ENCODE results near the gene VTCN1.
"Not testable (repeated sequence)": the region's sequence is repeated elsewhere in the genome, so short reads cannot be mapped to it uniquely, and the experiment has no call there.

VTCN1 gene, protein sequence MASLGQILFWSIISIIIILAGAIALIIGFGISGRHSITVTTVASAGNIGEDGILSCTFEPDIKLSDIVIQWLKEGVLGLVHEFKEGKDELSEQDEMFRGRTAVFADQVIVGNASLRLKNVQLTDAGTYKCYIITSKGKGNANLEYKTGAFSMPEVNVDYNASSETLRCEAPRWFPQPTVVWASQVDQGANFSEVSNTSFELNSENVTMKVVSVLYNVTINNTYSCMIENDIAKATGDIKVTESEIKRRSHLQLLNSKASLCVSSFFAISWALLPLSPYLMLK

DNA sequence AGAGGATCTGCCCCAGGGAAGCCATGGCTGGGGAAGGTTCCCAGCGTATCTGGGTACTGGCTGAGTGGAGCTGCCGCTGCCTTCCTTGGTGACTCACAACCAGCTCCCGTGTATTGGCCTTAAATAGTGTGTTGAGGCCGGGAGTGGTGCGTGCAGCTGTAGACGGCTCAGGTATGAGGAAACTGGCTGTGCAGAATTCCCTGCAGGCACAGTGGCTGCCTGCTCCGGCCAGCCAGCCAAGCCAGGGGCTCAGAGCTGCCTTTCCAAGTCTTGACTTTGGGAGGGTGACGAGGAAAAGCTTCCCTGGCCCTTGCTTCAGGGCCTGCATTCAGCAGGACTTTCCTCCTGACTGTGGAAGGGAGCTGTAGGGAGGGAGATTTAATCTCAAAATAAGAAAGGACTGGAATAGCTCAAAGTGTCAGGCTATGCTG is at the start of gene VTCN1:
TSS of gene VTCN1 (minus strand) at position 97 of the 431 bp plus-strand sequence. CDS start at position 25, 72 bp downstream.
- Histone ChIP-seq H3K27me3 (ENCODE audit: control insufficient read depth, insufficient read depth, low read length) (no peaks in the 10 kb centered on the region), H3K9ac (no peak within 1 kb of the TSS), H3K4me1 (no peaks in the 10 kb centered on the region), H3K4me2 (ENCODE audit: low read length) (no peak within 1 kb of the TSS), H3K36me3 (ENCODE audit: control insufficient read depth, insufficient read depth, low read length) (no peaks in the 10 kb centered on the region), H3K9me3 (ENCODE audit: control insufficient read depth, low read length) (no peaks in the 10 kb centered on the region), H3K79me2 (no peaks in the 10 kb centered on the region), H3K4me3 (ENCODE audit: low read depth, low read length) (no peak within 1 kb of the TSS), H2AFZ (no peak within 1 kb of the TSS), H3K27ac (no peak within 1 kb of the TSS)
- TF ChIP-seq, protein P1, sequence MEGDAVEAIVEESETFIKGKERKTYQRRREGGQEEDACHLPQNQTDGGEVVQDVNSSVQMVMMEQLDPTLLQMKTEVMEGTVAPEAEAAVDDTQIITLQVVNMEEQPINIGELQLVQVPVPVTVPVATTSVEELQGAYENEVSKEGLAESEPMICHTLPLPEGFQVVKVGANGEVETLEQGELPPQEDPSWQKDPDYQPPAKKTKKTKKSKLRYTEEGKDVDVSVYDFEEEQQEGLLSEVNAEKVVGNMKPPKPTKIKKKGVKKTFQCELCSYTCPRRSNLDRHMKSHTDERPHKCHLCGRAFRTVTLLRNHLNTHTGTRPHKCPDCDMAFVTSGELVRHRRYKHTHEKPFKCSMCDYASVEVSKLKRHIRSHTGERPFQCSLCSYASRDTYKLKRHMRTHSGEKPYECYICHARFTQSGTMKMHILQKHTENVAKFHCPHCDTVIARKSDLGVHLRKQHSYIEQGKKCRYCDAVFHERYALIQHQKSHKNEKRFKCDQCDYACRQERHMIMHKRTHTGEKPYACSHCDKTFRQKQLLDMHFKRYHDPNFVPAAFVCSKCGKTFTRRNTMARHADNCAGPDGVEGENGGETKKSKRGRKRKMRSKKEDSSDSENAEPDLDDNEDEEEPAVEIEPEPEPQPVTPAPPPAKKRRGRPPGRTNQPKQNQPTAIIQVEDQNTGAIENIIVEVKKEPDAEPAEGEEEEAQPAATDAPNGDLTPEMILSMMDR (IDR thresholded peaks at IDR 0.05), result no peak

DNA sequence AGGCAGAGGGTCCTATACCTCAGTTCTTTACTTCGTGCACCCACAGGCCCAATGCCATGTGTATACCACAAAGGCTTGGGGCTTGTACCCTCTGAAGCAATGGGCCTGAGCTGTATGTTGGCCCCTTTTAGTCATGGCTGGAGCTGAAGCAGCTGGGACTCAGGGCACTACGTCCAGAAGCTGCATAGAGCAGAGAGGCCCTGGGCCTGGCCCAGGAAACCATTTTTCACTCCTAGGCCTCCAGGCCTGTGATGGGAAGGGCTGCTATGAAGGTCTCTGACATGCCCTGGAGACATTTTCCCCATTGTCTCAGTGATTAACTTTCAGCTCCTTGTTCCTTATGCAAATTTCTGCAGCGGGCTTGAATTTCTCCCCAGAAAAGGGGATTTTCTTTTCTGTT is 48.1 kb upstream of the VTCN1 start:
- H3K4me1 ChIP-seq, result no peaks in the 10 kb centered on the region

DNA sequence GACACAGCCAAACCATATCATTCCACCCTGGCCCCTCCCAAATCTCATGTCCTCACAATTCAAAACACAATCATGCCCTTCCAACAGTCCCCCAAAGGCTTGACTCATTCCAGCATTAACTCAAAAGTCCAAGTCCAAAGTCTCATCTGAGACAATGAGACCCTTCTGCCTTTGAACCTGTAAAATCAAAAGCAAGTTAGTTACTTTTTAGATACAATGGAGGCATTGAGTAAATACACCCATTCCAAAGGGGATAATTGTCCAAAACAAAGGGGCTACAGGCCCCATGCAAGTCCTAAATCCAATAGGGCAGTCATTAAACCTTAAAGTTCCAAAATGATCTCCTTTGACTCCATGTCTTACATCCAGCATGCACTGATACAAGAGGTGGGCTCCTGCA is 47.3 kb upstream of the VTCN1 start:
- not testable (repeated sequence) for H3K79me2 ChIP-seq; H3K27me3 ChIP-seq (ENCODE audit: control insufficient read depth, insufficient read depth, low read length); H3K9ac ChIP-seq; H3K36me3 ChIP-seq (ENCODE audit: control insufficient read depth, insufficient read depth, low read length); H2AFZ ChIP-seq; H3K4me1 ChIP-seq; H3K4me3 ChIP-seq (ENCODE audit: low read depth, low read length); H3K9me3 ChIP-seq (ENCODE audit: control insufficient read depth, low read length); H3K4me2 ChIP-seq (ENCODE audit: low read length); H3K27ac ChIP-seq

More for the DNA sequence above, 48.1 kb upstream of the VTCN1 start:
- Histone ChIP-seq H2AFZ (no peak overlapping the region), H3K9me3 (ENCODE audit: control insufficient read depth, low read length) (no peaks in the 10 kb centered on the region), H3K4me2 (ENCODE audit: low read length) (no peak overlapping the region), H3K79me2 (no peaks in the 10 kb centered on the region), H3K27me3 (ENCODE audit: control insufficient read depth, insufficient read depth, low read length) (no peaks in the 10 kb centered on the region), H3K36me3 (ENCODE audit: control insufficient read depth, insufficient read depth, low read length) (no peaks in the 10 kb centered on the region), H3K4me3 (ENCODE audit: low read depth, low read length) (no peak overlapping the region), H3K9ac (no peak overlapping the region), H3K27ac (no peak overlapping the region)
- TF ChIP-seq, protein P1 (IDR thresholded peaks at IDR 0.05), result no peak

DNA sequence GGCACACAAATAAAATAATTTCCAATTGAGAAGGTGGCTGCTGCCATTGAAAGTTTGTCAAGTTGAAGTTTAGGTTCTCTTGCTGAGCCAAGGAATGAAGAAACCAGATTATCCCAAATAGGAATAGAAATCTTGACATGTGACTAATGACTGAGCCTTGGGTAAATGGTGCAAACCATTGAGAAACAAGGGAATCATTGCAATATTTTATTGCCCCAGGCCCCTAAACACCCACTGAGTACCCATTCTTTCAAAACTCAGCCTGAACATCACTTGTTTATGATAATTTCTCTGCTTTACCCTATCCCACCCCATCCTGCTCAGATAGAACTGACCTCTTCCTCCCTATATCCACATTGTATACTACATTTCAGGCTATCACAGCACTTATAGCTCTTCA is 46.6 kb upstream of the VTCN1 start:
- TF ChIP-seq, protein P1 (IDR thresholded peaks at IDR 0.05), result no peak
- Histone ChIP-seq H3K4me1 (no peaks in the 10 kb centered on the region), H3K4me3 (ENCODE audit: low read depth, low read length) (no peak overlapping the region), H3K36me3 (ENCODE audit: control insufficient read depth, insufficient read depth, low read length) (no peaks in the 10 kb centered on the region), H3K27ac (no peak overlapping the region), H3K4me2 (ENCODE audit: low read length) (no peak overlapping the region), H3K27me3 (ENCODE audit: control insufficient read depth, insufficient read depth, low read length) (no peaks in the 10 kb centered on the region), H3K79me2 (no peaks in the 10 kb centered on the region), H3K9me3 (ENCODE audit: control insufficient read depth, low read length) (no peaks in the 10 kb centered on the region), H2AFZ (no peak overlapping the region), H3K9ac (no peak overlapping the region)

DNA sequence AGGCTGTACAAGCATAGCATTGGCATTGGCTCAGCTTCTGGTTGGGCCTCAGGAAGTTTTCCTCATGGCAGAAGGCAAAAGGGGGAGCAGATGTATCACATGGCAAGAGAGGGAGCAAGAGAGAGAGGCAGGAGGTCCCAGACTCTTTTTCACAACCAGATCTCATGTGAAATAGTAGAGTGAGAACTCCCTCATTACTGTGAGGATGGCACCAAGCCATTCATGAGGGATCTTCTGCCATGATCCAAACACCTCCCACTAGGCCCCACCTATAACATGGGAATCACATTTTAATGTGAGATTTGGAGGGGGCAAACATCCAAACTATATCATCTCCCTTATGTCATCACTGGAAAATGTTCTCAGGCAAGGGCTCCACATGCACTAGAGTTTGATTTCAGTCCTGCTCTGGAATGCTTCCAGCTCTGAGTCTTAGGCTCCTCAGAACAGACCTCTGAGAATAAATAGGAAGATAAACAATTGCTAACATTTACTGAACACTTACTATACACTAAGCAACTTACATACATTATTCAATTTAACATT is 39.4 kb upstream of the VTCN1 start:
- Histone ChIP-seq H3K4me2 (ENCODE audit: low read length) (no peak overlapping the region), H3K27me3 (ENCODE audit: control insufficient read depth, insufficient read depth, low read length) (no peaks in the 10 kb centered on the region), H3K36me3 (ENCODE audit: control insufficient read depth, insufficient read depth, low read length) (no peaks in the 10 kb centered on the region), H3K4me1 (no peaks in the 10 kb centered on the region), H2AFZ (no peak overlapping the region), H3K27ac (no peak overlapping the region), H3K9ac (no peak overlapping the region), H3K79me2 (no peaks in the 10 kb centered on the region), H3K4me3 (ENCODE audit: low read depth, low read length) (no peak overlapping the region), H3K9me3 (ENCODE audit: control insufficient read depth, low read length) (no peaks in the 10 kb centered on the region)
- TF ChIP-seq, protein P1 (IDR thresholded peaks at IDR 0.05), result no peak
